ENCODE measurements around the gene ZNRF2.

The ZNRF2 gene

GRCh38 chr7:30353932-30354607 lies 69.7 kb downstream of the ZNRF2 start:
- no peak overlapping the region for H3K27ac ChIP-seq
- TF ChIP-seq, protein P1, sequence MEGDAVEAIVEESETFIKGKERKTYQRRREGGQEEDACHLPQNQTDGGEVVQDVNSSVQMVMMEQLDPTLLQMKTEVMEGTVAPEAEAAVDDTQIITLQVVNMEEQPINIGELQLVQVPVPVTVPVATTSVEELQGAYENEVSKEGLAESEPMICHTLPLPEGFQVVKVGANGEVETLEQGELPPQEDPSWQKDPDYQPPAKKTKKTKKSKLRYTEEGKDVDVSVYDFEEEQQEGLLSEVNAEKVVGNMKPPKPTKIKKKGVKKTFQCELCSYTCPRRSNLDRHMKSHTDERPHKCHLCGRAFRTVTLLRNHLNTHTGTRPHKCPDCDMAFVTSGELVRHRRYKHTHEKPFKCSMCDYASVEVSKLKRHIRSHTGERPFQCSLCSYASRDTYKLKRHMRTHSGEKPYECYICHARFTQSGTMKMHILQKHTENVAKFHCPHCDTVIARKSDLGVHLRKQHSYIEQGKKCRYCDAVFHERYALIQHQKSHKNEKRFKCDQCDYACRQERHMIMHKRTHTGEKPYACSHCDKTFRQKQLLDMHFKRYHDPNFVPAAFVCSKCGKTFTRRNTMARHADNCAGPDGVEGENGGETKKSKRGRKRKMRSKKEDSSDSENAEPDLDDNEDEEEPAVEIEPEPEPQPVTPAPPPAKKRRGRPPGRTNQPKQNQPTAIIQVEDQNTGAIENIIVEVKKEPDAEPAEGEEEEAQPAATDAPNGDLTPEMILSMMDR (conservative IDR thresholded peaks at IDR 0.05): no peak

- no peak overlapping the region for H3K27ac ChIP-seq
- TF ChIP-seq, protein P1 (conservative IDR thresholded peaks at IDR 0.05): no peak
Observed at GRCh38 chr7:30354791-30355190, 70.4 kb downstream of the ZNRF2 start.

DNA sequence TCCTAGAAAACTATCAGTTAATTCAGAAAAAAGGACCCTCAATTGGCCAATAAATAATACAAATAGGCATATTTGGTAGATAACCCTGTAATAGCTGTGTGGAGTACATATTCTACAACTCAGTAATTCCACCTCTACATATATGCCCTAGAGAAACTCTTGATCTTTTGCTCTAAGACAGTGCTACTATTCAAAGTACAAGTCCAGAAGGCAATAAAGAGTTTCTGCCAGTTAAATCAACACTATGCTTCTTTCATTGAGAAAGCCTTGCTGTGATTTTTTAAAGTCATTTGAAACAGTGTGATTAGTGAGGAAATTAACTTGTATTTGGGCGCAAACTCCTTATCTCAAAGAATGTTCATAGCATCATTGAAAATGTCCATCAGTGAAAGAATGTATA lies 75.6 kb downstream of the ZNRF2 start:
- TF ChIP-seq, protein P1 (conservative IDR thresholded peaks at IDR 0.05): no peak
- no peak overlapping the region for H3K27ac ChIP-seq

- H3K27ac ChIP-seq: no peak overlapping the region
- TF ChIP-seq, protein P1 (conservative IDR thresholded peaks at IDR 0.05): no peak
Observed at GRCh38 chr7:30363778-30364563, 79.6 kb downstream of the ZNRF2 start.

DNA sequence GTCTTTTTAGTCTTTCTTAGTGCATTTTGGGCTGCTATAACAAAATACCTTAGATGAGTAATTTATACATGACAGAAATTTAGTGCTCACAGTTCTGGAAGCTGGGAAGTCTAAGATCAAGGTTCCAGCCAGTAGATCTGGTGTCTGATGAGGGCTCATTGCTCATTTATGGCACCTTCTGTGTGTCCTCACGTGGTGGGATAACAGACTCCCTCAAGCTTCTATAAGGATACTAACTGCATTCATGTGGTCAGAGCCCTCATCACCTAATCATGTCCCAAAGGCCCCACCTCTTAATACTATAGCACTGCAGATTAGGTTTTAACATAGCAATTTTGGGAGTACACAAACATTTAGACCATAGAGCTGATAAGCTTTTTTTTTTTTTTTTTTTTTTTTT lies 80.4 kb downstream of the ZNRF2 start:
- TF ChIP-seq, protein P1 (conservative IDR thresholded peaks at IDR 0.05): no peak
- no peak overlapping the region for H3K27ac ChIP-seq

DNA sequence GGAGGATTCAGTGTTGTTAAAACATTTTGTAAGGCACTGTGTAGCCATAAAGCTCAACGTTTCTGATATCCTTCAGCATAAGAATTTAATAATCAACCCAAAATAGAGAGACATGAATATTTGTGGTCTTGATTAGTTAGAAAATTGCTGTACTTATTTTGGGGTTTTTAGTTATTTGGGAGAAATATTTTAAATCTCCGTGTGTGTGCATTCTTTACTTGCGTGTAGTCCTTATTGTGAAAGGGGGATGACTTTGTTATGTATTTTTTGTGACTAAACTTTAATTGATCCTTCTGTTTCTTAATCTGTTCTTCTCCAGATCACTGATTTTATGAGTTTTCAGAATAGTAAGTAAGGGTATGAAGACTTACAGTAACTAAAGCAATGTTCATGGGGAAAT lies 81.2 kb downstream of the ZNRF2 start:
- H3K27ac ChIP-seq: no peak overlapping the region
- TF ChIP-seq, protein P1 (conservative IDR thresholded peaks at IDR 0.05): no peak

- TF ChIP-seq, protein P1 (conservative IDR thresholded peaks at IDR 0.05): no peak
- H3K27ac ChIP-seq: no peak overlapping the region
Observed at GRCh38 chr7:30366606-30367005, 82.2 kb downstream of the ZNRF2 start.

All from VCaP (cell line).